ENCODE results near the gene CA9.

CA9 gene

DNA sequence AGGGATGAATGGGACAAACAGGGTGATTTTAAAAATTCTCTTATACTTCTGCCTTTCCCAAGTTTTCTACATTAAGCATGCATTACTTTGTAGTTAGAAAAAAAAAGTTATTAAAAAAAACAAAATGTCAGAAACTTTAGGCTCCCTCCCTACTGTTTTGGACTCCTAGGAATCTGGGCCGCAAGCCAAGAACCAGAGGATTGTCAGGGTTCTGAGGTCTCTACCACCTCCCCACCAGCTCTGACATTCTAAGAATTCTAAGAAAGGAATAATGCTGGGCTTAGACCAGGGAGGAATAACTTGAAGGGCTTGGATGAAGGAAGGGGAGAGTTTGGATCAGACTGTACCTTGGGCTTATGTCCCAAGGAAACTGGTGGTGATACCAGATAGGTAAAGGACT, 7.7 kb upstream of the CA9 start:
- Histone ChIP-seq H4K20me1 (ENCODE audit: insufficient read depth, low read length) (no peaks in the 10 kb centered on the region), H3K27ac (ENCODE audit: low read length) (no peak overlapping the region), H3K4me3 (ENCODE audit: low read length) (peak overlapping the region; percentile 91; the same call in 1 of the 2 replicates), H3K4me1 (ENCODE audit: low read length) (peaks cover 19% of the 10 kb centered on the region), H3K36me3 (replicated peaks; ENCODE audit: low read depth, low read length) (peaks cover 25% of the 10 kb centered on the region), H3K9me3 (ENCODE audit: insufficient read depth, low read length) (no peaks in the 10 kb centered on the region), H3K27me3 (ENCODE audit: low read depth, low read length) (no peaks in the 10 kb centered on the region), H3K4me2 (ENCODE audit: low read length) (peak overlapping the region; percentile 10; the same call in 1 of the 2 replicates), H2AFZ (ENCODE audit: low read depth, low read length) (no peak overlapping the region), H3K79me2 (ENCODE audit: low read length) (peaks cover 15% of the 10 kb centered on the region), H3K9ac (ENCODE audit: low read length) (no peak overlapping the region)
- no peak for TF ChIP-seq EZH2phosphoT487 (IDR thresholded peaks at IDR 0.05; ENCODE audit: low read depth)
- TF ChIP-seq CTCF (IDR thresholded peaks at IDR 0.05; ENCODE audit: low read depth, low read length) = no peak

DNA sequence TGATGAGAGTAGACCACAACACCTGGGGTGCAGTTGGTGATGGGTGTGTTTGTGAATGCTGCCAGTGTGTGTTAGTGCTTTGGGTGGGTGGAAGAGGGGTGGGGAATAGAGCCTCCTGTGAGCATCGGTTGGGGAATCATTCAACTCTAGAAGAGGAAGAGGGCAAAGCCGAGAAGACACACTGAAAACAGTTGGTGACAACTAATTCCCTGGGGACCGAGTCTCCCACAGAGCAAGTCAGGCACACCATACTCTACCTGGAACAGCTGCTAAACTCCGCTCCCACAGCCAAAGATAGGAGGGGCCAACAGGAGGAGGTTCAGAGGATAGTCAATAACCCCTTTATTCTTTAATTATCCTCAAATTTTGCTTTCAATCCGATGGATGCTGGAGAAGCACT, 7.2 kb upstream of the CA9 start:
- Histone ChIP-seq H3K27ac (ENCODE audit: low read length) (no peak overlapping the region), H3K4me1 (ENCODE audit: low read length) (peaks cover 19% of the 10 kb centered on the region), H3K79me2 (ENCODE audit: low read length) (peaks cover 15% of the 10 kb centered on the region), H3K4me3 (ENCODE audit: low read length) (no peak overlapping the region), H3K27me3 (ENCODE audit: low read depth, low read length) (no peaks in the 10 kb centered on the region), H3K9ac (ENCODE audit: low read length) (no peak overlapping the region), H3K9me3 (ENCODE audit: insufficient read depth, low read length) (no peaks in the 10 kb centered on the region), H3K36me3 (replicated peaks; ENCODE audit: low read depth, low read length) (peaks cover 22% of the 10 kb centered on the region), H2AFZ (ENCODE audit: low read depth, low read length) (no peak overlapping the region), H3K4me2 (ENCODE audit: low read length) (no peak overlapping the region), H4K20me1 (ENCODE audit: insufficient read depth, low read length) (no peaks in the 10 kb centered on the region)
- TF ChIP-seq CTCF (IDR thresholded peaks at IDR 0.05; ENCODE audit: low read depth, low read length) (no peak), EZH2phosphoT487 (IDR thresholded peaks at IDR 0.05; ENCODE audit: low read depth) (no peak)

- H3K4me1 ChIP-seq (ENCODE audit: low read length) = peaks cover 19% of the 10 kb centered on the region
- H3K79me2 ChIP-seq (ENCODE audit: low read length) = peaks cover 15% of the 10 kb centered on the region
- no peak overlapping the region for H3K4me2 ChIP-seq (ENCODE audit: low read length)
- no peak overlapping the region for H3K9ac ChIP-seq (ENCODE audit: low read length)
- H3K36me3 ChIP-seq (replicated peaks; ENCODE audit: low read depth, low read length) = peaks cover 9% of the 10 kb centered on the region
- H4K20me1 ChIP-seq (ENCODE audit: insufficient read depth, low read length) = no peaks in the 10 kb centered on the region
- no peak overlapping the region for H2AFZ ChIP-seq (ENCODE audit: low read depth, low read length)
- TF ChIP-seq CTCF (IDR thresholded peaks at IDR 0.05; ENCODE audit: low read depth, low read length) (no peak), EZH2phosphoT487 (IDR thresholded peaks at IDR 0.05; ENCODE audit: low read depth) (no peak)
- no peaks in the 10 kb centered on the region for H3K27me3 ChIP-seq (ENCODE audit: low read depth, low read length)
- no peaks in the 10 kb centered on the region for H3K9me3 ChIP-seq (ENCODE audit: insufficient read depth, low read length)
- no peak overlapping the region for H3K27ac ChIP-seq (ENCODE audit: low read length)
- H3K4me3 ChIP-seq (ENCODE audit: low read length) = no peak overlapping the region
Observed at GRCh38 chr9:35667939-35668338, 5.8 kb upstream of the CA9 start.

DNA sequence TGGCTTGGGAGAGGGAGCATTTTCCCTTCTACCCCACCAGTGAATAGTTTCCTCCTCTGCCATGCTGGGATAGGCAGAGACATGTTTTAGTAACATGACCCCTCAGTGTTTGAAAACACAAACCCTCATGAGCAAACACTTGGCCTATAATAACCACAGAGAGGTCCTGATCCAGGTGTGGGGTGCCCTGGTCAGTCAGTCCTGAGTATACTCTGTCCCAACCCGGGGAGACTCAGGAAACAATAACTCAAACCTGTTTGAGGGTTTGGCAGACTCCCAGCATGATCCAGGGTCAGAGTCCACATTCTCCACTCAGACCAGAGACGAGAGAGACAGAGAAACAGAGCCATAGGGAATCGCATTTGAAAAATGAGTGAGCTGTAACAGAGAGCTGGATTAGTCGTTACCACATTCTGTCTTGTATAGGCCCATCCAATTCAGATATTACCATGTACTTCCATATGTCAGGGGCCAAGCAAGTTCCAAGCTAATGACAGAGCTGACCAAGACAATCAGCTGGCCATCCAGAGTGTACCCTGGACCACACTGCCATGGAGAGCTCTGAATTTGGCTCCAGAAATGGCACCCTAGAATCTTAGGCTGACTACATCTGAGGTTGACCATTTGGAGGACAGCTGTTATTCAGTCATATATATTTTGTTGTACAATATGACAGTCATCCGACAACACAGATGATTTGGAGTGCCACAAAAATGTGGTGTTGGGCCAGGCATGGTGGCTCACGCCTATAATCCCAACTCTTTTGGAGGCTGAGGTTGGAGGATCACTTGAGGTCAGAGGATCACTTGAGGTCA, 4.2 kb upstream of the CA9 start:
- H3K4me1 ChIP-seq (ENCODE audit: low read length) = peaks cover 13% of the 10 kb centered on the region
- H3K27ac ChIP-seq (ENCODE audit: low read length) = no peak overlapping the region
- TF ChIP-seq CTCF (IDR thresholded peaks at IDR 0.05; ENCODE audit: low read depth, low read length) = no peak
- TF ChIP-seq EZH2phosphoT487 (IDR thresholded peaks at IDR 0.05; ENCODE audit: low read depth) = no peak
- H3K4me2 ChIP-seq (ENCODE audit: low read length) = no peak overlapping the region
- no peak overlapping the region for H3K4me3 ChIP-seq (ENCODE audit: low read length)
- no peak overlapping the region for H2AFZ ChIP-seq (ENCODE audit: low read depth, low read length)
- H3K36me3 ChIP-seq (replicated peaks; ENCODE audit: low read depth, low read length) = no peaks in the 10 kb centered on the region
- no peaks in the 10 kb centered on the region for H4K20me1 ChIP-seq (ENCODE audit: insufficient read depth, low read length)
- H3K79me2 ChIP-seq (ENCODE audit: low read length) = 0 out of 2 replicates have a peak, but pooled peaks cover 4% of the 10 kb centered on the region
- no peak overlapping the region for H3K9ac ChIP-seq (ENCODE audit: low read length)
- peaks cover 8% of the 10 kb centered on the region for H3K27me3 ChIP-seq (ENCODE audit: low read depth, low read length)
- H3K9me3 ChIP-seq (ENCODE audit: insufficient read depth, low read length) = no peaks in the 10 kb centered on the region

All from OCI-LY3 (cell line).